ENCODE measurements around the gene FILIP1L. TPM values are rescaled to one million over a fixed set of nuclear protein-coding genes. Genes with fewer than 3 reads are reported as not detected.
A peak's percentile ranks its signal among the peaks of the same experiment; 100 is the strongest.

The FILIP1L gene
- total and polyA plus RNA-seq, 2 of the 13 experiments (the other 11 are each of a cell fraction or from before 2014, with no cell fraction given), result 8.1 to 187 TPM

DNA sequence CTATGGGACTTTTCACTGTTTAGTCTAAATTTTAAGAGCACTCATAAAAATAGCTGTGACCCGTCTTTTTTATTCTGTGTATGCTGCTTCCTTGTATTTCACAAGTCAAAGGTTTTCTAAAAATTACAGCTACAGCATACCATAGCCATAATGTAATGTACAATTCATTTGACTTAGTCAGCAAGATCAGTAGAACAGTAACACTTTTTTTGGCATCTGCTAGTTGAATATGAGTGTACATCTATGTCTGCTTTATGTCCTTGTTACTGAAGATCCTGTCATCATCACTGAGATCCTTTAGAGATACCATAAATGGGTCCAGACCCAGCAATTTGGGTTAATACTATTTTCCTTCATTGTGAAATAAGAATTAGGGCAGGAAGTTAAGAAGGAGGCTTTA is 254.5 kb downstream of the FILIP1L start:
- Histone ChIP-seq H3K9ac (ENCODE audit: insufficient read depth, low read depth, low read length) (no peak overlapping the region), H2AFZ (ENCODE audit: low read length) (no peak overlapping the region), H3K9me3 (ENCODE audit: low read length) (no peaks in the 10 kb centered on the region), H3K4me3 (replicated peaks in 1 of 3; ENCODE audit: insufficient read depth in 1 of 3, low read depth in 2 of 3, low read length in 3 of 3) (no peak overlapping the region), H3K4me2 (ENCODE audit: low read depth, low read length) (no peak overlapping the region), H3K4me1 (ENCODE audit: insufficient read depth, low read length) (peaks cover 96% of the 10 kb centered on the region), H3K27me3 (ENCODE audit: control insufficient read depth in 1 of 2, insufficient read depth in 2 of 2, low read length in 2 of 2) (no peaks in the 10 kb centered on the region), H3K27ac (ENCODE audit: extremely low read length, insufficient read depth, low read length) (no peak overlapping the region), H3K36me3 (replicated peaks in 1 of 2; ENCODE audit: control insufficient read depth in 1 of 2, insufficient read depth in 2 of 2, low read length in 2 of 2) (peaks cover 13 to 59% of the 10 kb centered on the region in 2 experiments), H3K79me2 (ENCODE audit: insufficient read depth, low read length) (peaks cover 95% of the 10 kb centered on the region), H4K20me1 (ENCODE audit: insufficient read depth, low read length) (peaks cover 95% of the 10 kb centered on the region)
- no TSS peak for BruUV-seq (replicated peaks)
- 92% methylated on average over 1 of the region's 1 CpG for WGBS (ENCODE audit: low lambda C conversion rate)
- TF ChIP-seq MAFK (conservative IDR thresholded peaks at IDR 0.05 in 1 of 2, IDR thresholded peaks at IDR 0.05 in 1 of 2; ENCODE audit: low read length in 2 of 2) (peak; percentile 65 to 70; a peak in 3 of 4 replicates), ZNF737 (CRISPR knock-in tag; IDR thresholded peaks at IDR 0.05; ENCODE audit: borderline replicate concordance) (no peak), PAF1 (CRISPR knock-in tag; IDR thresholded peaks at IDR 0.05) (peak; percentile 61), MAFF (IDR thresholded peaks at IDR 0.05; ENCODE audit: low read depth, low read length) (peak; percentile 59; the same call in 1 of the 2 replicates)
- in situ Hi-C loops (cut with HindIII; ENCODE audit: extremely low pct_ligation_motif_present, low pct_unique_long_range_greater_than_20kb) (no loop called here), intact Hi-C loops (cut with micrococcal nuclease; ENCODE audit: unreplicated experiment) (loop anchor here (5.0 kb wide), 1 partner anchor 62 kb away; no protein-coding TSS in a partner anchor)
- POLR2A ChIA-PET, result interaction anchor here (1.1 to 2.5 kb wide), 5 partner anchors 8 to 401 kb away, joined by 4 to 15 read pairs (median 4); partner anchors contain the start of gene TBC1D23
- no peak for DNase-seq (ENCODE audit: low spot score)
- ATAC-seq, result no peak
- CTCF ChIA-PET (ENCODE audit: low intra/inter-chr PET ratio, low total read pairs), result no interaction called here
- FAIRE-seq, result no peak

DNA sequence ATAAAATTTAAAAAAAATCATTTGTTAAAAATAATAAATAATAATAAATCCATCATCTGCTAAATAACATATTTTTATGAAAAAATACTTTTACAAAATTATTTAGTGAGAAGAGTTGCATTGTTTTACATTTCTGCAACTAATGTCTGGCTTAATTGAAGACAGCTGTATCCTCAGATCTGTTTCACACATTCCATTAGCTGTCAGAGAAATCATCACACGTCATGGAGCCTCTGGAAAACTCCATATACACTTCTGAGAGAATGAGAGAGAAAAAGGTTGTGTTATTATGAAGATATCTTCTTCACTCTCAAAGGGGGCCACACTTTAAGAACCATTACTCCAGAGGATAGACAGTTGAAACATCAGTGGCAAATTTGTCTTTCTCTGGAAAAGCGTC is 255.8 kb downstream of the FILIP1L start:
- Histone ChIP-seq H4K20me1 (ENCODE audit: insufficient read depth, low read length) (peaks cover 94% of the 10 kb centered on the region), H3K9me3 (ENCODE audit: low read length) (no peaks in the 10 kb centered on the region), H3K9ac (ENCODE audit: insufficient read depth, low read depth, low read length) (no peak overlapping the region), H3K27me3 (ENCODE audit: control insufficient read depth in 1 of 2, insufficient read depth in 2 of 2, low read length in 2 of 2) (no peaks in the 10 kb centered on the region), H3K4me3 (replicated peaks in 1 of 3; ENCODE audit: insufficient read depth in 1 of 3, low read depth in 2 of 3, low read length in 3 of 3) (no peak overlapping the region), H3K36me3 (replicated peaks in 1 of 2; ENCODE audit: control insufficient read depth in 1 of 2, insufficient read depth in 2 of 2, low read length in 2 of 2) (peaks cover 13 to 59% of the 10 kb centered on the region in 2 experiments), H2AFZ (ENCODE audit: low read length) (no peak overlapping the region), H3K4me2 (ENCODE audit: low read depth, low read length) (0 out of 2 replicates have a peak overlapping the region, but pooled peaks have one; percentile 9), H3K27ac (ENCODE audit: extremely low read length, insufficient read depth, low read length) (no peak overlapping the region), H3K79me2 (ENCODE audit: insufficient read depth, low read length) (peaks cover 94% of the 10 kb centered on the region), H3K4me1 (ENCODE audit: insufficient read depth, low read length) (peaks cover 91% of the 10 kb centered on the region)
- TF ChIP-seq SMC3 (IDR thresholded peaks at IDR 0.05; ENCODE audit: low read length) (no peak), ZNF552 (CRISPR knock-in tag; IDR thresholded peaks at IDR 0.05; ENCODE audit: borderline replicate concordance) (no peak), ZBTB3 (CRISPR knock-in tag; IDR thresholded peaks at IDR 0.05; ENCODE audit: borderline replicate concordance, low read depth) (no peak), ZNF20 (CRISPR knock-in tag; IDR thresholded peaks at IDR 0.05) (no peak), ASH2L (IDR thresholded peaks at IDR 0.05; ENCODE audit: insufficient read length, low read depth, low read length) (peak; percentile 2), ZSCAN22 (CRISPR knock-in tag; IDR thresholded peaks at IDR 0.05) (no peak), RFXAP (CRISPR knock-in tag; IDR thresholded peaks at IDR 0.05; ENCODE audit: borderline replicate concordance) (no peak), PRMT3 (CRISPR knock-in tag; IDR thresholded peaks at IDR 0.05; ENCODE audit: borderline replicate concordance, low read depth) (no peak)
- DNase-seq (ENCODE audit: low spot score) (no peak), ATAC-seq (no peak), FAIRE-seq (no peak)
- ChIA-PET POLR2A (interaction anchor here (1.0 to 2.5 kb wide), 5 partner anchors 10 to 402 kb away, joined by 4 to 15 read pairs (median 4); partner anchors contain the start of gene TBC1D23), CTCF (ENCODE audit: low intra/inter-chr PET ratio, low total read pairs) (no interaction called here)
- WGBS (ENCODE audit: low lambda C conversion rate), result 97% methylated on average over 2 of the region's 2 CpGs
- BruUV-seq (replicated peaks), result no TSS peak
- in situ Hi-C loops (cut with HindIII; ENCODE audit: extremely low pct_ligation_motif_present, low pct_unique_long_range_greater_than_20kb) (no loop called here), intact Hi-C loops (cut with micrococcal nuclease; ENCODE audit: unreplicated experiment) (loop anchor here (5.0 kb wide), 1 partner anchor 64 kb away; no protein-coding TSS in a partner anchor)

Measured in HepG2 (cell line).